Inflammatory macrophage (primary cell): ENCODE measurements around the gene PLEKHJ1.
"Not testable (repeated sequence)": the region's sequence is repeated elsewhere in the genome, so short reads cannot be mapped to it uniquely, and the experiment has no call there.

ENCODE experiments used
- DNase-seq, 2 donors: peaks; one replicate each; pipeline ENCODE4 v3.0.0-alpha.2; 2020 to 2022
- total RNA-seq, 18 experiments: gene quantifications; one replicate each; lab custom pipeline; 2026; ENCODE audit warnings: mixed read lengths in 6 of 18, inconsistent platforms in 2 of 18; lab: John Stamatoyannopoulos, UW

PLEKHJ1 gene, protein sequence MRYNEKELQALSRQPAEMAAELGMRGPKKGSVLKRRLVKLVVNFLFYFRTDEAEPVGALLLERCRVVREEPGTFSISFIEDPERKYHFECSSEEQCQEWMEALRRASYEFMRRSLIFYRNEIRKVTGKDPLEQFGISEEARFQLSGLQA
- total RNA-seq, result 12.2 to 68.1 (median 34.9) reads per million in 18 experiments

DNA sequence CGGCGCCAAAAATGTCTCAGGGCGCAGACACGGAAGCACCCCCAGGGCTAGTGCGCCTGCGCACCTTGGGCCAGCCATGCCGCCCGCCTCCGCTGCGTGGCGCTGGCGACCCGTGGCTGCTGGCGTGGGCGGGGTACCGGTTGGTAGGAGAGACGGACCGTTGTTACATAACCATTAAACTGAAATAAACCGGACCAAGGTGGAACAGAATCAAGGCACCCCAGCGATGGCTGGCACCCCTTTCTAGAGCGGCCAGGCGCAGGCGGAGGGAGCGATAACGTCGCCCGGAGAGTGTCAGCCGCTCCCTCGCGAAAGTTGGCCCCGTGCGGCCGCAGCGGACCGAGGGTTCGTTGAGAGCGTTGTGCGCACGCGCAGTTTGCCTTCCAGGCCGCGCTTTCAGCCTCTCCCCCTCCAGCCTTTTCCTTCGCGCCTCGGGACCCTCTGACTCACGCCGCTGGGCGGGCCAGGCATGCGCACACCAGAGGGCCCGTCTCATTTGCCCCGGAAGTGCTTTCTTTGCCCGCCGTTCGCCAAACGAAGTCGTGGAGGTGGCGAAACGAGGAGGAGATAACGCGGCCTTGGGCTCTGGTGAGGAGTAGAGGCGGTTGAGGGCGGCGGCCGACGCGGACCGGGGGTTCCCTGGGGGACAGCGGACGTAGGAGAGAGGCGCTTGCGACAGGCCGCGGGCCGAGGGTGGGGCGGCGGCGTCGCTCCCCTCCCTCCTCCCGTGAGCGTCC, at the start of gene PLEKHJ1, which contains the start of gene SF3A2:
Gene PLEKHJ1, minus strand, starts transcription at position 16 of the 737 bp plus-strand sequence. CDS start 81 bp downstream, outside the sequence.
Gene SF3A2, plus strand, starts transcription at position 511 of the 737 bp plus-strand sequence. CDS start 6,595 bp downstream, outside the sequence.
- peak; percentile 98 for DNase-seq

- DNase-seq, result no peak
These were observed 47.8 kb upstream of the PLEKHJ1 start for GRCh38 chr19:2283835-2284507.

DNA sequence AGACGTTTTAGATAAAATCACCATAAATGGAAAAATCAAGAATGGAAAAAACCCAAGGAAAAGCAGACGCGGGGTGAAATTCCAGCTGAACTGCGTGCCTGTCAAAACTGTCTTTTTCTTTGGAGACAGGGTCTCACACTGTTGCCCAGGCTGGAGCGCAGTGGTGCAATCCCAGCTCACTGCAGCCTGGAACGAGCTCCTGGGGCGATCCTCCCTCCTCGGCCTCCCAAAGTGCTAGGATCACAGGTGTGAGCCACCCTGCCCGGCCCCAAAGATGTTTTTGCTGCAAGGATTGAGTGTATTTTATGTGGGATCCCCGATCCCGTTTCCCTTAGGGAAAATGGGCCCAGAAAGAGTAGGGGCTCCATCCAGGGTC, 46.7 kb upstream of the PLEKHJ1 start:
- no peak for DNase-seq

DNA sequence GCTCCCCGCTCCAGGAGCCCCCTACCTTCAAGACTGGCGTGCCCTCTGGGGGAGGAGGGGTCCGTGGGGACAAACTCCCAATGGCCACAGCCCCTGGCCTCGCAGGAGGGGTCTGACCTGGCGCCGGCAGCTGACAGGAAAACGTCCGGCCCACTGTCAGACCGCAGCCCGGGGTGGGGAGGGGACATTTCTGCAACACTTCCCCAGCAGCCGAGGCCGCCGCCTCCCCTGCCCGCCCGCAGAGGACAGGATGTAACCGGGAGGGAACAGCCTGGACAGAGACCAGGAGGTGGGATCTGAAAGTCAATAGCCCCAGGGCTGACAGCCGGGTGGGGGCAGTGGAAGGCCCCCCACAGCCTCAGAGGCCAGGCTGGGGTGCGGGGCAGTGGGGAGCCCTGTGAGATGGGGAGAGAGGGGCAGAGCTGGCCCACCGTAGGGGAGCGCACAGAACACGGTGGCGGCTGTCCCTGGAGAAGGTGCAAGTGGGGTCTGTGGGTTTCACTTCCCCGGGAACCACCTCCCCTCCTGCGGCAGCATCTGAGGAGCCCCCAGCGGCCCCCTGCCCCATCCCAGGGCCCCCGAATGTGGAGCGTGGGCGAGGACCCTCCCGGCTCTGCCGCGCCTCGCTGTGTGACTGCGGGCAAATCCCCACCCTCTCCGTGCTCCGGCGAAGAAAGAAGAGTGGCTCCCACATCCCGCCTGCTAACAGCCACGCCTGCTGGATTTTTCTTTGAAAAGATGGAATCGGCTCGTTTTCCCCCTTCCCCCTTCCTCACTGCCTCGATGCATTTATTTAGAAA, 46.1 kb upstream of the PLEKHJ1 start, which contains the start of gene PEAK3:
Gene PEAK3, minus strand, starts transcription at position 114 of the 800 bp plus-strand sequence. CDS start 1,244 bp downstream, outside the sequence.
- DNase-seq, result peak; percentile 78 to 80

GRCh38 chr19:2281265-2282061, 45.3 kb upstream of the PLEKHJ1 start:
- not testable (repeated sequence) for DNase-seq

DNA sequence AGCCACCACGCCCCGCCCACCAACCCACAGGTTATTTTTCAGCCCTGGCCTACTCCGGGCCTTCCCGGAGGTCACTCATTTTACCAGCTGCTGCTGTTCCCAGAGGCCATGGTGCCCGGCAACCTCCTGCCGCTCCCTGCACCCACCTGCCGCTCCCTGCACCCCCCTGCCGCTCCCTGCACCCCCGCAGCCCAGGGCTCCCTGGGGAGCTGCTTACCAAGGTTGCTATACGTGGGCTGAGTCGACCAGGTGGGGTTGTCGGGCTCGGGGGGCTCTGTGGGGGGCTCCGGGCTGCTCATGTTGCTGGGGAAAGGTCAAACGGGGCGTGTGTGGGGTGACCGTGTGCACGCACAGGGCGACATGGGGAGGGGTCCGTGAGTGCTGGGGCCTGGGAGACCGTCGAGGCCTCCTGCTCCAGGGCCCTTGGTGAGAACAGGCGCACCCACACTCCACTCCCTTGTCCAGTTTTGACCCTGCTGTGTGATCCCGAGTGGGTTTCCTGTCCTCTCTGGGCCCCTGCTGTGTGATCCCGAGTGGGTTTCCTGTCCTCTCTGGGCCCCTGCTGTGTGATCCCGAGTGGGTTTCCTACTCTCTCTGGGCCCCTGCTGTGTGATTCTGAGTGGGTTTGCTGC, 44.6 kb upstream of the PLEKHJ1 start:
- no peak for DNase-seq

DNA sequence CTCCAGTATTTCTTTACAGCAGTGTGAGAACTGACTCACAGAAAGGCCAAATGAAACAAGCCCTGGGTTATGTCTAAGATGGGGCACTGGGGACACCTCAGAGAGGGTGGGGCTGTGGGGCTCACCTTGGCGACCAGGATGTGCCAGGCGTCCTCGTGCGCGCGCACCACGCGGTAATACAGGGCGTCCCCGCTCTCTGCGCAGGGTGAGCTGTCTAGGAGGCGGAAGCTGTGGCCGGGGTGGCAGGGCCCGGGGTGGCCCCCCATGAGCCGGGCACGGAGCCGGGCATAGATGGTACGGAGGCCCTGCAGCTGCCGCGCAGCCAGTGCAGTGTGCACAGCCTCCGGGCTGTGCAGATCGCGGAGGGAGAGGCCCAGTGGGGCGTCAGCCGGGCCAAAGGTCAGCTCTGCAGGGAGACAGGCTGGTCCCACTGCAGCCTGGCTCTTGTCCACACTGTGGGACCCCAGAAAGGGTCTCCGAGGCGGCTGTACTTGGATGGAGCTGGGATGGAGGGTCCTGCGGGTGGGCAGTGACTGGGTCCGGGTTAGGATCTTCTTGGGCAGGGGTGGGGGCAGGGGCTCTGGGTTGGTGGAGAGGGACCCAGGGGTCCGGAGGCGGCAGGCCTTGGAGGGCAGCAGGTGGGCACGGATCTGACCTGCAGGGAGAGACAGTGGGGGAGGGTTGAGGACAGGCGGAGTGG, 42.5 kb upstream of the PLEKHJ1 start:
- no peak for DNase-seq

DNA sequence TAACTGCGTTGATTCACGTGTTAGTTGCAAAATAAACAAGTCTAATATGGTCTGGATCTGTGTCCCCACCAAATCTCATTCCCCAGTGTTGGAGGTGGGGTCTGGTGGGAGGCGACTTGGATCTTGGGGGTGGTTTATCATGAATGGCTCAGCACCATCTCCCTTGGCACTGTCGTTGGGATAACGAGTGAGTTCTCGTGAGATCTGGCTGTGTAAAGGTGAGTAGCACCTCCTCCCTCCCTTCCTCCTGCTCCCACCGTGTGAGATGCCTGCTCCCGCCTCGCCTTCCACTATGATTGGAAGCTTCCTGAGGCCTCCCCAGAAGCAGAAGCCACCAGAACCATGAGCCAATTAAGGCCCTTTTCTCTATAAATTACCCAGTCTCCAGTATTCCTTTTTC, 41.0 kb upstream of the PLEKHJ1 start:
- no peak for DNase-seq

- no peak for DNase-seq
These were observed 40.4 kb upstream of the PLEKHJ1 start for GRCh38 chr19:2276429-2276986.

DNA sequence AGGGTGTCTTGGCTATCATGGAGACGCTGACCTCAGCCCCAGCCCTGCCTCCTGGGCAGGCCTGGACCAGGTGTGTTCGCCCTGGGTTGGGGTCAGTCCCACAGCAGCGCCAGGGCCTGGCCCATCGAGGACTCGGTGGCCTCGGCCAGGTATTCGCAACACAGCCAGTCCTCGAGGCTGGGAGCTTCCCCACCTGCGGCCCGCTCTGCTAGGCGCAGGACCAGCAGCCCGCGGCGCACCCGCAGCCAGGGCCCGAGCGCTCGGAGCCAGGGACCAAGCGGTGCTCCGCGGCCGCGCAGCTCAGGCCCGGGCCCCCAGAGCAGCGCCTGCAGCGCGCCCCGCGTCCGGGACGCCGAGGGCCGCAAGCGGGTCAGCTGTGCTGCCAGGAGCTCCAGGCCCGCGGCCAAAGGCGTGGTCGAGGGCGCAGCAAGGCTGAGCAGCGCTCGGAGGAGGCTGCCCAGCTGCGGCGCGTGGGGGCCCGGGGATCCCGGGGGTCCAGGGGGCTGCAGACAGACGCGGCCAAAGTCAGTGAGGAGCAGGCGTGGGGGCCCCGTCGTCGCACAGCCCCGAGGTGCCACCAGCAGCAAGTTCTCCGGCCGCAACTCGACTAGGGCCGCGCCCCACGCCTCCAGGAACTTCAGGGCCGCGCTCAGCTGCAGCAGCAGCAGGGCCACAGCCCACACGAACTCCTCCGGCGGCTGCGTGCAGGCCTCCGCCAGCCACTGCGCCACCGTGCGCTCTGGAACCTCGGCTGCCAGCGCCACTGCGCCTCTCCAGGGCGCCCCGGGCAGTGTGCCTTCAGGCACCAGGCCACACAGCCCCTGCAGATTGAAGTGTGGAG, 39.7 kb upstream of the PLEKHJ1 start:
- no peak for DNase-seq

DNA sequence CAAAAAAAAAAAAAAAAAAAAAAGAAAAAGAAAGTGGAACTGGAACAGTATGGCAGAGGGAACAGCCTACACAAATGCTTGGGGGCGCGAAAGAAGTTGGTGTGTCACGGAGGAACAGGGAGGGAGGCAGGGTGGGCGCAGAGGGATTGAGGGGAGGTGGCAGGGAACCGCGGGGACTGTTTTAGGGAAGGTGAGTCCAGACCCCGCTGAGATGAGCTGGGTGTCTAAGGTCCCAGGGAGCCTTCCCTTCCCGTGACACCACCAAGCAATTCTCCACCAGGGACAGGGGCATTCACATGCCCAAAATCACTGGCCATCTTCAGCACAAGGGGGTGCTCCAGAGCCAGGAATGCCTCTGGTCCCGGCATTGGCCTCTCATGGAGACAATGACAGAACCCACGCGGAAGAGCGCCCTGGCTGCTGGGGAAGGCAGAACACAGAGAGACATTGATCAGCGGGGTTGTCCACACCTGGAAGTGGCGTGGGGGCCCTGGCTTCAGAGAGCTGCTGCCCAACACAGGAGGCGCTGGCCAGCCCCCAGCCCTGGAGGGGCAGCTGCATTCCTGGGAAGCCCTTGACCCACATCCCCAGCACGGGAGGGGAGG, 38.9 kb upstream of the PLEKHJ1 start:
- peak; percentile 80 to 81 for DNase-seq

GRCh38 chr19:2274185-2274711, 38.1 kb upstream of the PLEKHJ1 start:
- DNase-seq, result no peak

GRCh38 chr19:2273356-2274184, 37.4 kb upstream of the PLEKHJ1 start:
- peak; percentile 73 to 80 for DNase-seq

GRCh38 chr19:2271234-2272103, 35.3 kb upstream of the PLEKHJ1 start:
- DNase-seq, result peak in 1 of 2 donors; percentile 48

GRCh38 chr19:2270423-2271233, 34.5 kb upstream of the PLEKHJ1 start:
- peak; percentile 98 for DNase-seq

DNA sequence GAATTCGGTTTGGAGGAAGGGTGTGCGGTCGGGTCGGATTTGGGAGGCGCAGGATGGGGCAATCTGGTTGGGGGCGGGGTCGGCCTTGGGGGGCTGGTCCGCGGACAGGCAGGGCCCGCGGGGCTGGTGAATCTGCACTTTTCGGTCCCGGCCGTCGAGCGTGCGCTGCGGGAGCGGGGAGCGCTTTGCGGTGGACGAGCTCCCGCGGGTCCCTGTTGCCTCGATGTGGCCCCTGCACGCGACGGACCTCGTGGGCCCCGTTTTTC, 34.0 kb upstream of the PLEKHJ1 start:
- DNase-seq, result peak; percentile 46 to 53
